ENCODE measurements around the gene GANC.

DNA sequence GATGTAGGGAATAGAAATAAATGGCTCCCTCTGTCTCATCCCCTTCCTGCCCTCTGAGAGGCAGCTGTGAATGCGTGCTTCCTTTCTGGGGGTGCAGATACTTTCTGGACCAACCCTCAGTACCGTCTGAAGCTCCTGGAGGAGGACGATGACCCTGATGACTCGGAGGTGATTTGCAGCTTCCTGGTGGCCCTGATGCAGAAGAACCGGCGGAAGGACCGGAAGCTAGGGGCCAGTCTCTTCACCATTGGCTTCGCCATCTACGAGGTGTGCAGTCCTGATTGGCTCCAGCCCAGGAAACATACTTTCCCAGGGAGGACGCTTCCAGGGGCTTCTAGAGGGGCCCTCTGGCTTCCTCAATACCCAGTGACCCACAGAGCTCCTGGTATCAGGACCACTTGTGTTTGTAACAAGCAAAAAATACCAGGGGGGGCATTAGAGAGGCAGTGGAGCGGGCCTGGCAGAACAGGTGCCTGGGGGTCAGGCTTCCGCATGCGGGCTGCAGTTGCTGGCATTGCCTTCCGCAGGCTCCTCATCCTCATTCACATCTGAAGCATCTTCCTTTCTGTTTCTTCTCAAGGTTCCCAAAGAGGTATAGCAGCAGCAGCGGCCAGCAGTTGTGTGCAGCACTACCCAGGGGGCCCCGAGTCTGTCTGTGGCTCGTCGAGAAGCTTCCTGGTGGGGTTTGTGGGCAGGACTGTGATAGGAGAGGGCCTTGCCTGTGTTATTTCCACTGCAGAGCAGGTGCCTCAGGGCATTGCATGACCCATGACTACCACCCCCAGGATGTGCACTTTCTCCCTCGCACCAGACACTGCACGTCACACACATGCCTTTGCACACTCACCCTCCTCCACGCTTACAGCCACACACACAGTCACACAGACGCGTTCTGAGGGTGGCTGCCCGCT is 128.8 kb downstream of the GANC start:
- TF ChIP-seq CTCF (IDR thresholded peaks at IDR 0.05; ENCODE audit: low read depth, low read length) (no peak), EZH2phosphoT487 (IDR thresholded peaks at IDR 0.05; ENCODE audit: low read depth) (no peak)

Measured in OCI-LY3 (cell line).